GM12874 (cell line): ENCODE measurements around the gene ARHGEF1.
A peak's percentile ranks its signal among the peaks of the same experiment; 100 is the strongest.

Experiments
- CTCF ChIP-seq: IDR thresholded peaks from 2 replicates; pipeline ENCODE4 v1.5.1; 2011; ENCODE audit warnings: low read depth, mild to moderate bottlenecking, control low read depth, low read length, moderate library complexity; ENCODE audit not compliant: insufficient read depth

Gene ARHGEF1

GRCh38 chr19:41880329-41880708 lies 2.7 kb upstream of the ARHGEF1 start:
- TF ChIP-seq CTCF = no peak

DNA sequence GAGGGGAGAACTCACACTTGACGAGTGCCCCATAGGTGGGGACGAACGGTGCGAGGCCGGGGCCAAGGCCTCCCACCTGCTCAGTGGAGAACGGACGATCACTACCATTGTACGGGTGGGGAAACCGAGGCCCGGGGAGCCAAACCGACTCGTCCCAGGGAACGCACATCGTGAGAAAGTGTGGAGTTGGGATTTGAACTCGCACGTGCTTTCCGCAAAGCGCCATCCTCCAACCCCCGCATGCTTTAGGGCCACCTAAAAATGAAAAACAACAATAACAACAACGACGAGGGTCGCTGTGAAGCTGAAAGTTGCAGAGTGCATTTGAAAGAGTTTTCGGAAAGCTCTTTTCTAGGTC lies 458 bp downstream of the ARHGEF1 start:
- TF ChIP-seq CTCF = no peak

DNA sequence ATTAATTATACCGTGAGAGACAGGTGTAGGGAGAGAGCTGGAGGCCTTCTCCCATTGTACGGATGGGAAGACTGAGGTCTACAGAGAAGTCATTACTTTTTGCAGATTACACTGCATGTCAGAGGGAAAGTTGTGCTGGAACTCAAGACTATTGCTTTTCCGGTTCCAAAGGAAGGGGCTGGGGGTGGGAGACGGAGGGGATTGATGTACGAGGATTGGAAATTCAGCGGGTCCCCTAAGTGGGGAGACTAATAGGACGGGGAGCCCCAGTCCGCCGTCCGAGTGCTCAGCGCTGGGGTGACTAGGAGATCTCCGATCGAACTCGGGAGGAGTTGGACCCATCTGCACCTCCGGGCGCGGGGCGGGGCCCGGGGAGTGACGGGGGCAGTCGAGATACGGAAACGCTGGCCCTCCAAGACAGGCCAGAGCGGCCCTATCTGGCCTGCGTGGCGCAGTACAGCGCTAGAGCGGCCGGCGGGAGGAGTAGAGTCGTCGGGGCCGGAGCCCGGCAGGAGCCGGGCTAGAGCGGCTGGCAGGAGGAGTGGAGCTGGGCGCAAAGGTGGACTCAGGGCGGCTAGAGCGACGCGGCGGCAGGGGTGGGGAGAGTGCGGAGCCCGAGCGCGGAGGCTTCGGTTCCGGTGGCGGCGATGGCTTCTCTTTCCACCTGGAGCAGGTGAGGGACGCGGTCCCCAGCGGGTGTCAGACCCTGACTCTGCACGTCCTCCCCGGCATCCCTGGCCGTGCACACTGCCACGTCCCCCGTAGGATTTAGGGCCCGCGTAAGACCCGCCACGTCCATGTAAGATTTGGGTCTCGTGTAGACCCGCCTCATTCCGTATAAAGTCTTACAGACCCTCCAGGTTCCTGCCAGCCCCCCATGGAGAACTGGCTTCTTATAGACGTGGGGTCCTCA lies 1.1 kb downstream of the ARHGEF1 start:
- 0 out of 2 replicates have a peak, but pooled peaks have one; percentile 12 for TF ChIP-seq CTCF

DNA sequence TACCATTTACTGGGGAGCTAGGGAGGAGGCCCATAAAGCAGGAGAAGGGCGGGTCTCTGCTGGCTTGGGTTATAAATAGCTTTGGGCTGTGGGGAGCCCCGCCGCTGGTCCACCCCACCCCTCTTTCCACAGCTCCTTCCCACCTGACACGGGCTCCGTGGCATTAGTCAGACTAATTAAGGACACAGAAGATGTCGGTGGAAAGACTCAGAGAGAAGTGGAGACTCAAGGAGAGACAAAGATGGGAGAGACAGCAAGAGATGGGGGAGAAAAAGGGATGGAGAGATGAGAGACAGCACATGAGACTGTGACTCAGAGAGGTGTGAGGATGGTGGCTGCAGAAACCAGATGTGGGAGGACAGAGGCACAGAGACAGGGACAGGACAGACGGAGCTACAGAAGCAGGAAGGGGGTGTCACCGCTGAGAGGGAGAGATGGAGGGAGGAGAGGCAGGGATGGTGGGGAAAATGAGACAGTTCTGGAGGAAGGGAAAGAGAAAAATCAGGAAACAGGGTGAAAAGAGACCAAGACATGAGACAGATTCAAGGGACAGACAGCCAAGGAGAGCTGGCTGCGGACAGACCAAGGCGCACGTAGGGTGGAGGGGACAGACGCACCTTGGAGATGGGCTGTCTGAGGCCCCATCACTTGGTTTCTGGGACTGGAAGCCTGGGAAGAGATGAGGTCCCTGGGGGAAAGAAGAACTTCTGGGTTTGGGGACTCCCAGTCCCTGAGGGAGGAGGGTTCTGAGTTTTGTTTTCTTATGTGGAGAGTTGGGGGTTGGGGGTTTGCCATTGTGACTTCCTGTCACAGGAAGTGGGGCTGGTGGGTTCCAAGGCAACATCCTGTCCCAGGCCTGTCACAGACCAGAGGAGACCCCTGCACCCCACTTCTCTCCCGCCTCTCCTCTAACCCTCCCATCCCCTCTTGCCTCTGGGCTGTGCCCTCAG lies 4.1 kb downstream of the ARHGEF1 start:
- TF ChIP-seq CTCF = no peak

DNA sequence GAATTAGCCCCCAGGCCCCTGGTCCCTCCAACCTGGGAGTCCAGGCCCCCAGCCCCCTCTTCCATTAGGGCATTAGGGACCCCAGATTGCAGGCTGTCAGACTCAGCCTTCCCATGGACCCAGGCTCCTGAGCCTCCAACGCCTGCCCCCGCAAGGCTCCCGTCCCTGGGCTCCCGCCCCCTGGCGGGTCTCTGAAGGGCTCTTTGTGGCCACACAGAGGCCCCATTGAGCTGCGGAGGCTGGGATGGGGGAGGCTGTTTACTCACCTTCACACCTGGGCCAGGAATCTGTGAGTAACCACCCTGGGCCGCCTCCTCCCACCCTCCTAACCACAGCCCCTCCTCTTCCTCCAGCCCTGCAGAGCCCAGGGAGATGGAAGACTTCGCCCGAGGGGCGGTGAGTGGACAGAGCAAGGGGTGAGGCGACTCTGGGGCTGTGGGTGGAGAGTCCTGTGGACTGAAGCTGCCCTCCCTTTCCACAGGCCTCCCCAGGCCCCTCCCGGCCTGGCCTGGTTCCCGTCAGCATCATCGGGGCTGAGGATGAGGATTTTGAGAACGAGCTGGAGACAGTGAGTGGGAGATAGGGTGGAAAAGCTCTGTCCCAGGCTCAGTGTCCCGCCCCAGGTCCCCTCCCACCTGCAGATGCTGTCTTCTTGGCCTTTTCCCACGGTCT lies 4.9 kb downstream of the ARHGEF1 start:
- TF ChIP-seq CTCF = peak; percentile 35; the same call in 1 of the 2 replicates

DNA sequence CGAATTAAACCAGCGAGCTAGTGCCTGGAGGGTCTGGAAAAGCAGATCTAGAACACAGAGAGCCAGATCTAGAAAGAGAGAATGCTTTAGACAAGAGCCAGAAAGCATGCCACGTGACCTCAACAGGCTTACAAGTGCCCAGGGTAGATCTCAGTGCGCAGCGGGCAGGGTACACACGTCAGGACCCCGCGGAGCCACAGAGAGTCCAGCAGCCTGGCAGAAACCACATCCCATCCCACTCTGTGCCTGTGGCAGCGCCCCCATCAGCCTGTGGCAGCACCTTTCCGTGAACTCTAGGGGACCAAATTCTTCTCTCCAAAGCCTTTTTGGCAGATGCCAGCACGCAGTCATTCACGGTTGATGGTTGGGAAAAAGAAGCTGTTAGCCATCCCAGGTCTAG lies 5.9 kb downstream of the ARHGEF1 start:
- TF ChIP-seq CTCF = no peak

DNA sequence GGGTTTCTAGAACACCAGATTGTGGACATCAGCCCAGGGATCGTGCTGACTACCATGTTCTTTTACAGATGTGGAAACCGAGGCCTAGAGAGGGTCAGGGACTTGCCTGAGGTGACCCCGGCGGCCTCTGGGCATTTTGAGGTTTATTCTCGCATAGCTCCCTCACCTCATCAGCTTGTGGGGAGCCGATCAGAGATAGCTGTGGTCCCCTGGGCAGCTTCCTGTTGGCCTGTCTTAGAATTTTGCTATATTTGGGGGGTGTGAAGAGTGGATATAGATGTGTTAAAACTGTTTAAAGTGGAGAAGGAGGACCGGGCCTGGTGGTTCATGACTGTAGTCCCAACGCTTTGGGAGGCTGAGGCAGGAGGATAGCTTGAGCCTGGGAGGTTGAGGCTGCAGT lies 6.9 kb downstream of the ARHGEF1 start:
- TF ChIP-seq CTCF = no peak
